Transverse colon (tissue), 4 donors: Measurements from ENCODE around the gene PPP1R37. TPM values are rescaled to one million over a fixed set of nuclear protein-coding genes. Genes with fewer than 3 reads are reported as not detected.
A peak's percentile ranks its signal among the peaks of the same experiment; 100 is the strongest.

ENCODE experiments used
- DNase-seq: peaks from one replicate; pipeline ENCODE4 v3.0.0-alpha.2; 2019
- H3K27ac ChIP-seq, 4 donors: fragments of 200-600 bp; sonication (generic); 2 replicates each; pipeline ENCODE4 v1.5.1; 2016 to 2018; ENCODE audit warnings: inconsistent platforms in 4 of 4
- H3K27me3 ChIP-seq: fragments of 200-600 bp; sonication (generic); 2 replicates; pipeline ENCODE4 v1.5.1; 2017; ENCODE audit warnings: inconsistent platforms
- H3K36me3 ChIP-seq, 4 donors: fragments of 200-600 bp; sonication (generic); 2 replicates each; pipeline ENCODE4 v1.5.1; 2017 to 2019; ENCODE audit warnings: inconsistent platforms in 4 of 4
- H3K4me1 ChIP-seq, 4 donors: fragments of 200-600 bp; sonication (generic); 2 replicates each; pipeline ENCODE4 v1.5.1; 2017 to 2020; ENCODE audit warnings: inconsistent platforms in 4 of 4
- H3K4me3 ChIP-seq, 4 donors: fragments of 200-600 bp; sonication (generic); 1 replicate in 1 of 4; 2 replicates in 3 of 4; pipeline versions ENCODE4 v1.5.1 to v1.6.1; 2017 to 2019; ENCODE audit warnings: inconsistent platforms in 4 of 4
- H3K9me3 ChIP-seq, 2 donors: fragments of 200-600 bp; sonication (generic); 2 replicates each; pipeline ENCODE4 v1.5.1; 2017 to 2019; ENCODE audit warnings: inconsistent platforms in 2 of 2
- EP300 ChIP-seq: sonication (generic); formaldehyde crosslinking; IDR thresholded peaks from one replicate; pipeline ENCODE4 v1.6.1; 2017; ENCODE audit warnings: antibody characterized with exemption, low read depth
- POLR2A ChIP-seq: fragments of 450-650 bp; IDR thresholded peaks from one replicate; pipeline ENCODE4 v1.6.1; 2016; ENCODE audit warnings: antibody characterized with exemption, mild to moderate bottlenecking, moderate library complexity
- POLR2AphosphoS5 ChIP-seq, 3 donors: sonication (generic); formaldehyde crosslinking; IDR thresholded peaks; one replicate each; pipeline ENCODE4 v1.6.1; 2016; ENCODE audit warnings: antibody characterized with exemption in 3 of 3
- WGBS, 2 donors: methylation state at CpG; one replicate each; pipeline ENCODE4 v1.1.5; 2018; ENCODE audit warnings: low coverage in 1 of 2; 5-methylcytosine and 5-hydroxymethylcytosine counted together
- in situ Hi-C, 4 donors: fragments of 200-750 bp; cut with MboI; loops; one replicate each; pipeline versions ENCODE4 v1.15.0 to v1.15.1; 2017; ENCODE audit warnings: low sequenced_read_pairs in 3 of 4, low pct_ligation_motif_present in 1 of 4, low pct_unique_long_range_greater_than_20kb in 1 of 4
- intact Hi-C: fragments of 100-400 bp; cut with DNase I; formaldehyde crosslinking; loops from one replicate; pipeline ENCODE4 v1.15.1; 2023; ENCODE audit warnings: low total_unique reads
- total RNA-seq, 4 donors: library from RNA; depleted of rRNA; stranded (reverse); fragments of >200 nt; gene quantifications; one replicate each; pipeline ENCODE4 v1.1.0, GENCODE V29; 2016
- TF ChIP-seq, protein P1 (sequence below), 5 experiments: fragments of 200-600 bp in 3 of 5; fragments of 450-650 bp in 2 of 5; sonication (generic) in 3 of 5; IDR thresholded peaks; 1 replicate in 2 of 5; 2 replicates in 3 of 5; pipeline ENCODE4 v1.5.1; 2016 to 2017; ENCODE audit warnings: antibody characterized with exemption in 5 of 5, inconsistent platforms in 3 of 5, mild to moderate bottlenecking in 2 of 5, moderate library complexity in 1 of 5

PPP1R37 gene
- total RNA-seq, 4 donors from 2014 or later = 31.1 to 92.5 (median 45.2) TPM

DNA sequence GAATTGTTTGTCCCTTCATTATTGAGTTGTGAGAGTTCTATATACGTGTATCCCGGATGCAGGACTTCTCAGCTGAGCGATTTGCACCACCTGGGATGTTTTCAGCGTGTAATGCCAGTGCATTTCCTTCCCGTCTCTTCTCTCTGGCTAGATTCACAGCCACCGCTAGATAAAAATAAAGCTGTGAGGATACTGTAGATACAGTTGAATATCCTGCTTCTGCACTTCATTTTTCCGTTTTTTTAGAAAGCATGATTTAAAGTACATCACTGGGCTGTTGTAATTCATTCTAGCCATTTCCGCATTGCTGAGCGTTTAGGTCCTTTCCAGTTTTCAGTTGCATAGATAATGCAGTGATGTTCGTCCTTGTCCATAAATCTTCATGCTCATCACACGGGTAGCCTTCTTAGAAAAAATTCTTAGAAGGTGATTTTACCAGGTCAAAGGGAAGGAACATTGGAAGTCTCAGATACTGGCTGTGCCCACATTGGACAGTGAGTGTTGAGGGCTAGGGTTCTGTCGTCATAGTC is 14.7 kb downstream of the PPP1R37 start:
- Histone ChIP-seq H3K36me3 (no peaks in the 10 kb centered on the region), H3K27me3 (no peaks in the 10 kb centered on the region), H3K4me3 (no peak overlapping the region), H3K4me1 (peaks cover 12 to 38% (median 30%) of the 10 kb centered on the region in 4 donors), H3K27ac (no peak overlapping the region), H3K9me3 (no peaks in the 10 kb centered on the region)
- WGBS, 2 donors = 76 to 86% methylated on average over 9 to 12 of the region's 12 CpGs
- TF ChIP-seq, protein P1, sequence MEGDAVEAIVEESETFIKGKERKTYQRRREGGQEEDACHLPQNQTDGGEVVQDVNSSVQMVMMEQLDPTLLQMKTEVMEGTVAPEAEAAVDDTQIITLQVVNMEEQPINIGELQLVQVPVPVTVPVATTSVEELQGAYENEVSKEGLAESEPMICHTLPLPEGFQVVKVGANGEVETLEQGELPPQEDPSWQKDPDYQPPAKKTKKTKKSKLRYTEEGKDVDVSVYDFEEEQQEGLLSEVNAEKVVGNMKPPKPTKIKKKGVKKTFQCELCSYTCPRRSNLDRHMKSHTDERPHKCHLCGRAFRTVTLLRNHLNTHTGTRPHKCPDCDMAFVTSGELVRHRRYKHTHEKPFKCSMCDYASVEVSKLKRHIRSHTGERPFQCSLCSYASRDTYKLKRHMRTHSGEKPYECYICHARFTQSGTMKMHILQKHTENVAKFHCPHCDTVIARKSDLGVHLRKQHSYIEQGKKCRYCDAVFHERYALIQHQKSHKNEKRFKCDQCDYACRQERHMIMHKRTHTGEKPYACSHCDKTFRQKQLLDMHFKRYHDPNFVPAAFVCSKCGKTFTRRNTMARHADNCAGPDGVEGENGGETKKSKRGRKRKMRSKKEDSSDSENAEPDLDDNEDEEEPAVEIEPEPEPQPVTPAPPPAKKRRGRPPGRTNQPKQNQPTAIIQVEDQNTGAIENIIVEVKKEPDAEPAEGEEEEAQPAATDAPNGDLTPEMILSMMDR (IDR thresholded peaks at IDR 0.05) = no peak
- no peak for TF ChIP-seq POLR2AphosphoS5 (IDR thresholded peaks at IDR 0.05)
- TF ChIP-seq POLR2A = no peak
- TF ChIP-seq EP300 = no peak
- DNase-seq = no peak
- intact Hi-C loops = loop anchor here (10.0 kb wide), 1 partner anchor 237 kb away; the partner anchor contains the start of gene KLC3
- in situ Hi-C loops = no loop called here

DNA sequence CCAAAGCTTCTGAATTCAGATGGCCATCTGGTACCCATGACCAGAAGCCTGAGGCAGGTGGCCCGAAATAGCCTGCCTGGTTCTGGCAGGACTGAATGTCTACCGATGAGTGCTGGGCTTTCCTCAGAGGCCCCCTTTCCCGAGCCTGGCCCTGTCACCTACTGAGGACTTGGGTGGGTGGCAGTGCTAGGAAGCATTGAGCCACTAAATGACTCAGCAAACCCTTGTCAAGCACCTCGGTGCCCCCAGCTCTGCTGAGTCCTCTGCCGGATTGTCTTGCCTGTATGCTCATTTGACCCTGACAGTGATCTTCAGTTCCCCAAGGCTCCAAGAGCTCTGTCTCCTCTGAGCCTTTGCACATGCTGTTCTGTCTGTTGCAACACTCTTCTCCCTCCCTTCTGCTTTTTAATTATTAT is 17.9 kb downstream of the PPP1R37 start:
- Histone ChIP-seq H3K9me3 (no peaks in the 10 kb centered on the region), H3K4me3 (no peak overlapping the region), H3K27ac (no peak overlapping the region), H3K36me3 (no peaks in the 10 kb centered on the region), H3K27me3 (no peaks in the 10 kb centered on the region), H3K4me1 (peaks cover 9 to 33% (median 26%) of the 10 kb centered on the region in 4 donors)
- DNase-seq = no peak
- TF ChIP-seq EP300 (no peak), POLR2A (no peak), POLR2AphosphoS5 (IDR thresholded peaks at IDR 0.05) (no peak)
- TF ChIP-seq, protein P1 (IDR thresholded peaks at IDR 0.05) = no peak
- in situ Hi-C loops = no loop called here
- intact Hi-C loops = no loop called here
- 81% methylated on average over 5 of the region's 5 CpGs; no CpG with 5 or more reads in 1 of the 2 donors for WGBS, 2 donors

- peaks cover 9 to 44% (median 31%) of the 10 kb centered on the region in 4 donors for H3K4me1 ChIP-seq
- TF ChIP-seq POLR2AphosphoS5 (IDR thresholded peaks at IDR 0.05) = no peak
- TF ChIP-seq POLR2A = no peak
- no peak for TF ChIP-seq EP300
- TF ChIP-seq, protein P1 (IDR thresholded peaks at IDR 0.05) = no peak
- H3K27me3 ChIP-seq = no peaks in the 10 kb centered on the region
- H3K27ac ChIP-seq = peak overlapping the region in 2 of 4 donors; percentile 70 to 82
- no peaks in the 10 kb centered on the region for H3K9me3 ChIP-seq
- WGBS, 2 donors = 79 to 80% methylated on average over 2 to 11 of the region's 11 CpGs
- no peak for DNase-seq
- intact Hi-C loops = no loop called here
- H3K4me3 ChIP-seq = no peak overlapping the region
- in situ Hi-C loops = no loop called here
- no peaks in the 10 kb centered on the region for H3K36me3 ChIP-seq
These were observed 19.3 kb downstream of the PPP1R37 start for GRCh38 chr19:45112111-45112827.

- H3K27me3 ChIP-seq = no peaks in the 10 kb centered on the region
- H3K36me3 ChIP-seq = no peaks in the 10 kb centered on the region
- DNase-seq = peak; percentile 69
- TF ChIP-seq POLR2AphosphoS5 (IDR thresholded peaks at IDR 0.05) = peak in 2 of 3 donors; percentile 25 to 36
- no peak for TF ChIP-seq EP300
- peak; percentile 46 for TF ChIP-seq POLR2A
- WGBS, 2 donors = 49% methylated on average over 9 of the region's 9 CpGs; no CpG with 5 or more reads in 1 of the 2 donors
- no peaks in the 10 kb centered on the region for H3K9me3 ChIP-seq
- H3K4me1 ChIP-seq = peaks cover 14 to 58% (median 45%) of the 10 kb centered on the region in 4 donors
- in situ Hi-C loops (no loop called here), intact Hi-C loops (no loop called here)
- peak overlapping the region in 2 of 4 donors; percentile 12 to 13 for H3K4me3 ChIP-seq
- H3K27ac ChIP-seq = peak overlapping the region; percentile 31 to 82 (median 62)
These were observed 20.6 kb downstream of the PPP1R37 start for GRCh38 chr19:45113628-45114027.
